ENCODE data around the gene NEK9. TPM values are rescaled to one million over a fixed set of nuclear protein-coding genes. Genes with fewer than 3 reads are reported as not detected.

NEK9 gene
- total and polyA plus RNA-seq, 10 of the 15 experiments (the other 5 are each of a cell fraction or from before 2014, with no cell fraction given): 6.0 to 78.8 (median 44.7) TPM

DNA sequence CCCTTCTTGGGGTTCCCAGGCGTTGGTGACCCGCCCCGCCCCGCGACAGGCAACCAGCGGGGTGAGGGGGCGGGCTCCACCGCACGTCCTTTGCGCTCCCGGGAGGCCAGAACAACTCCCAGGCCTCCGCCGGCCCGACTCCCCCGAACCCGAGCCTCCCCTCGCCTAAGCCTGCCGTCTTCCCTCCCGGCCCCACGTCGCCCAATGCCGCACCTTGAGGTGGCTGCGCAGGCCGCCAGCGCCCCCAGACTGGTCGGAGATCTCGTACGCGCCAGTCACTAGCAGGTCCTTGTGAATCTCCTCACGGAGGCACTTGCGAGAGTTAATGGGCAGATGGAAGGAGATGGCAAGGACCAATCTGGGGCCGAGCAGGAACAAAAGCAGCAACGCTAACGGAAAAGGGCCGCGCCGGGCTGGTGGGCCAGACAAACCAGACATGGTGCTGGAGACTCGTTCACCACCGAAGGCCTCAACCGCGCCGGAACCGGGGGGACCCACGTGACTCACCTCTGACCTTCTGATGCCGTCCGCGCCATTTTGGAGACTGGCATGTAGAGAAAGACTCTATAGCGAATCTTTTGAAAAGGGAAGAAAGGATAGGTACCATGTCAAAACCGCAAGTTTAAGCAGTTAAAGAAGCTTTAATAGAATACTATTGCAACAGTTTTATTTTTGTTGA lies 49.4 kb upstream of the NEK9 start, which contains the start of gene TMED10 (continued):
- TF ChIP-seq, protein P1, sequence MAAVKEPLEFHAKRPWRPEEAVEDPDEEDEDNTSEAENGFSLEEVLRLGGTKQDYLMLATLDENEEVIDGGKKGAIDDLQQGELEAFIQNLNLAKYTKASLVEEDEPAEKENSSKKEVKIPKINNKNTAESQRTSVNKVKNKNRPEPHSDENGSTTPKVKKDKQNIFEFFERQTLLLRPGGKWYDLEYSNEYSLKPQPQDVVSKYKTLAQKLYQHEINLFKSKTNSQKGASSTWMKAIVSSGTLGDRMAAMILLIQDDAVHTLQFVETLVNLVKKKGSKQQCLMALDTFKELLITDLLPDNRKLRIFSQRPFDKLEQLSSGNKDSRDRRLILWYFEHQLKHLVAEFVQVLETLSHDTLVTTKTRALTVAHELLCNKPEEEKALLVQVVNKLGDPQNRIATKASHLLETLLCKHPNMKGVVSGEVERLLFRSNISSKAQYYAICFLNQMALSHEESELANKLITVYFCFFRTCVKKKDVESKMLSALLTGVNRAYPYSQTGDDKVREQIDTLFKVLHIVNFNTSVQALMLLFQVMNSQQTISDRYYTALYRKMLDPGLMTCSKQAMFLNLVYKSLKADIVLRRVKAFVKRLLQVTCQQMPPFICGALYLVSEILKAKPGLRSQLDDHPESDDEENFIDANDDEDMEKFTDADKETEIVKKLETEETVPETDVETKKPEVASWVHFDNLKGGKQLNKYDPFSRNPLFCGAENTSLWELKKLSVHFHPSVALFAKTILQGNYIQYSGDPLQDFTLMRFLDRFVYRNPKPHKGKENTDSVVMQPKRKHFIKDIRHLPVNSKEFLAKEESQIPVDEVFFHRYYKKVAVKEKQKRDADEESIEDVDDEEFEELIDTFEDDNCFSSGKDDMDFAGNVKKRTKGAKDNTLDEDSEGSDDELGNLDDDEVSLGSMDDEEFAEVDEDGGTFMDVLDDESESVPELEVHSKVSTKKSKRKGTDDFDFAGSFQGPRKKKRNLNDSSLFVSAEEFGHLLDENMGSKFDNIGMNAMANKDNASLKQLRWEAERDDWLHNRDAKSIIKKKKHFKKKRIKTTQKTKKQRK (IDR thresholded peaks at IDR 0.05; ENCODE audit: low read depth, low read length): no peak
- TF ChIP-seq, protein P2, sequence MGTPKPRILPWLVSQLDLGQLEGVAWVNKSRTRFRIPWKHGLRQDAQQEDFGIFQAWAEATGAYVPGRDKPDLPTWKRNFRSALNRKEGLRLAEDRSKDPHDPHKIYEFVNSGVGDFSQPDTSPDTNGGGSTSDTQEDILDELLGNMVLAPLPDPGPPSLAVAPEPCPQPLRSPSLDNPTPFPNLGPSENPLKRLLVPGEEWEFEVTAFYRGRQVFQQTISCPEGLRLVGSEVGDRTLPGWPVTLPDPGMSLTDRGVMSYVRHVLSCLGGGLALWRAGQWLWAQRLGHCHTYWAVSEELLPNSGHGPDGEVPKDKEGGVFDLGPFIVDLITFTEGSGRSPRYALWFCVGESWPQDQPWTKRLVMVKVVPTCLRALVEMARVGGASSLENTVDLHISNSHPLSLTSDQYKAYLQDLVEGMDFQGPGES (IDR thresholded peaks at IDR 0.05): no peak
- TF ChIP-seq GABPA (IDR thresholded peaks at IDR 0.05; ENCODE audit: low read depth) (peak; percentile 99), ASH2L (IDR thresholded peaks at IDR 0.05; ENCODE audit: borderline replicate concordance, low read depth) (peak; percentile 87; the same call in 1 of the 2 replicates), MEF2A (IDR thresholded peaks at IDR 0.05; ENCODE audit: insufficient read depth, low read depth, low read length) (no peak), SREBF2 (IDR thresholded peaks at IDR 0.05; ENCODE audit: low read length) (no peak), RCOR1 (conservative IDR thresholded peaks at IDR 0.05; ENCODE audit: low read depth, low read length) (no peak), ZNF24 (IDR thresholded peaks at IDR 0.05) (no peak), NR2F1 (conservative IDR thresholded peaks at IDR 0.05) (peak; percentile 100), DPF2 (IDR thresholded peaks at IDR 0.05) (peak; percentile 83), ZSCAN29 (IDR thresholded peaks at IDR 0.05) (no peak), FOXK2 (IDR thresholded peaks at IDR 0.05) (no peak)
- TF ChIP-seq, protein P3, sequence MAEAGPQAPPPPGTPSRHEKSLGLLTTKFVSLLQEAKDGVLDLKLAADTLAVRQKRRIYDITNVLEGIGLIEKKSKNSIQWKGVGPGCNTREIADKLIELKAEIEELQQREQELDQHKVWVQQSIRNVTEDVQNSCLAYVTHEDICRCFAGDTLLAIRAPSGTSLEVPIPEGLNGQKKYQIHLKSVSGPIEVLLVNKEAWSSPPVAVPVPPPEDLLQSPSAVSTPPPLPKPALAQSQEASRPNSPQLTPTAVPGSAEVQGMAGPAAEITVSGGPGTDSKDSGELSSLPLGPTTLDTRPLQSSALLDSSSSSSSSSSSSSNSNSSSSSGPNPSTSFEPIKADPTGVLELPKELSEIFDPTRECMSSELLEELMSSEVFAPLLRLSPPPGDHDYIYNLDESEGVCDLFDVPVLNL (IDR thresholded peaks at IDR 0.05; ENCODE audit: low read depth, low read length): no peak
- TF ChIP-seq, protein P4, sequence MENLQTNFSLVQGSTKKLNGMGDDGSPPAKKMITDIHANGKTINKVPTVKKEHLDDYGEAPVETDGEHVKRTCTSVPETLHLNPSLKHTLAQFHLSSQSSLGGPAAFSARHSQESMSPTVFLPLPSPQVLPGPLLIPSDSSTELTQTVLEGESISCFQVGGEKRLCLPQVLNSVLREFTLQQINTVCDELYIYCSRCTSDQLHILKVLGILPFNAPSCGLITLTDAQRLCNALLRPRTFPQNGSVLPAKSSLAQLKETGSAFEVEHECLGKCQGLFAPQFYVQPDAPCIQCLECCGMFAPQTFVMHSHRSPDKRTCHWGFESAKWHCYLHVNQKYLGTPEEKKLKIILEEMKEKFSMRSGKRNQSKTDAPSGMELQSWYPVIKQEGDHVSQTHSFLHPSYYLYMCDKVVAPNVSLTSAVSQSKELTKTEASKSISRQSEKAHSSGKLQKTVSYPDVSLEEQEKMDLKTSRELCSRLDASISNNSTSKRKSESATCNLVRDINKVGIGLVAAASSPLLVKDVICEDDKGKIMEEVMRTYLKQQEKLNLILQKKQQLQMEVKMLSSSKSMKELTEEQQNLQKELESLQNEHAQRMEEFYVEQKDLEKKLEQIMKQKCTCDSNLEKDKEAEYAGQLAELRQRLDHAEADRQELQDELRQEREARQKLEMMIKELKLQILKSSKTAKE (IDR thresholded peaks at IDR 0.05; ENCODE audit: low read depth, poor library complexity, severe bottlenecking): peak; percentile 20
- TF ChIP-seq, protein P5, sequence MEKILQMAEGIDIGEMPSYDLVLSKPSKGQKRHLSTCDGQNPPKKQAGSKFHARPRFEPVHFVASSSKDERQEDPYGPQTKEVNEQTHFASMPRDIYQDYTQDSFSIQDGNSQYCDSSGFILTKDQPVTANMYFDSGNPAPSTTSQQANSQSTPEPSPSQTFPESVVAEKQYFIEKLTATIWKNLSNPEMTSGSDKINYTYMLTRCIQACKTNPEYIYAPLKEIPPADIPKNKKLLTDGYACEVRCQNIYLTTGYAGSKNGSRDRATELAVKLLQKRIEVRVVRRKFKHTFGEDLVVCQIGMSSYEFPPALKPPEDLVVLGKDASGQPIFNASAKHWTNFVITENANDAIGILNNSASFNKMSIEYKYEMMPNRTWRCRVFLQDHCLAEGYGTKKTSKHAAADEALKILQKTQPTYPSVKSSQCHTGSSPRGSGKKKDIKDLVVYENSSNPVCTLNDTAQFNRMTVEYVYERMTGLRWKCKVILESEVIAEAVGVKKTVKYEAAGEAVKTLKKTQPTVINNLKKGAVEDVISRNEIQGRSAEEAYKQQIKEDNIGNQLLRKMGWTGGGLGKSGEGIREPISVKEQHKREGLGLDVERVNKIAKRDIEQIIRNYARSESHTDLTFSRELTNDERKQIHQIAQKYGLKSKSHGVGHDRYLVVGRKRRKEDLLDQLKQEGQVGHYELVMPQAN (conservative IDR thresholded peaks at IDR 0.05): peak; percentile 92
- TF ChIP-seq, protein P6, sequence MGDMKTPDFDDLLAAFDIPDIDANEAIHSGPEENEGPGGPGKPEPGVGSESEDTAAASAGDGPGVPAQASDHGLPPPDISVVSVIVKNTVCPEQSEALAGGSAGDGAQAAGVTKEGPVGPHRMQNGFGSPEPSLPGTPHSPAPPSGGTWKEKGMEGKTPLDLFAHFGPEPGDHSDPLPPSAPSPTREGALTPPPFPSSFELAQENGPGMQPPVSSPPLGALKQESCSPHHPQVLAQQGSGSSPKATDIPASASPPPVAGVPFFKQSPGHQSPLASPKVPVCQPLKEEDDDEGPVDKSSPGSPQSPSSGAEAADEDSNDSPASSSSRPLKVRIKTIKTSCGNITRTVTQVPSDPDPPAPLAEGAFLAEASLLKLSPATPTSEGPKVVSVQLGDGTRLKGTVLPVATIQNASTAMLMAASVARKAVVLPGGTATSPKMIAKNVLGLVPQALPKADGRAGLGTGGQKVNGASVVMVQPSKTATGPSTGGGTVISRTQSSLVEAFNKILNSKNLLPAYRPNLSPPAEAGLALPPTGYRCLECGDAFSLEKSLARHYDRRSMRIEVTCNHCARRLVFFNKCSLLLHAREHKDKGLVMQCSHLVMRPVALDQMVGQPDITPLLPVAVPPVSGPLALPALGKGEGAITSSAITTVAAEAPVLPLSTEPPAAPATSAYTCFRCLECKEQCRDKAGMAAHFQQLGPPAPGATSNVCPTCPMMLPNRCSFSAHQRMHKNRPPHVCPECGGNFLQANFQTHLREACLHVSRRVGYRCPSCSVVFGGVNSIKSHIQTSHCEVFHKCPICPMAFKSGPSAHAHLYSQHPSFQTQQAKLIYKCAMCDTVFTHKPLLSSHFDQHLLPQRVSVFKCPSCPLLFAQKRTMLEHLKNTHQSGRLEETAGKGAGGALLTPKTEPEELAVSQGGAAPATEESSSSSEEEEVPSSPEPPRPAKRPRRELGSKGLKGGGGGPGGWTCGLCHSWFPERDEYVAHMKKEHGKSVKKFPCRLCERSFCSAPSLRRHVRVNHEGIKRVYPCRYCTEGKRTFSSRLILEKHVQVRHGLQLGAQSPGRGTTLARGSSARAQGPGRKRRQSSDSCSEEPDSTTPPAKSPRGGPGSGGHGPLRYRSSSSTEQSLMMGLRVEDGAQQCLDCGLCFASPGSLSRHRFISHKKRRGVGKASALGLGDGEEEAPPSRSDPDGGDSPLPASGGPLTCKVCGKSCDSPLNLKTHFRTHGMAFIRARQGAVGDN (IDR thresholded peaks at IDR 0.05): peak; percentile 64; the same call in 1 of the 2 replicates
